Measurements from ENCODE around the gene YTHDF2. TPM values are rescaled to one million over a fixed set of nuclear protein-coding genes. Genes with fewer than 3 reads are reported as not detected.

The YTHDF2 gene
- total RNA-seq, 1 donor, result 63.0 TPM

DNA sequence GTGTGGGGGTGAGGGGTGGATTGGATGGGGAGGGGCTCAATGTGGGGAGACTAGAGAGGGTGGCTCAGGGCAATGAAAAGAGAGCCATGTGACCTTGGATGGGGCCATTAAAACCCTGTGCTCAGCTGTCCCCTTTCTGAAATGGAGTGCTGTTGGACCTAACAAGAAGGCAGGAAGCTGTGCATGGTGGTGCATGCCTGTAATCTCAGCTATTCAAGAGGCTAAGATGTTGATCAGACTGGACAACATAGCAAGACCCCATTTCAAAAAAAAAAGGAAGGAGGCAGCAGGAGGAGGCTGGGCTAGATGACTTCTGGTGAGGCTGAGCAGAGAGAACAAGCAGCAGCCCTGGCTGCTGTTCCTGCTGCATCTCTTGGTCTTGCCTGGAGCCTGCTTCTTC is 82.3 kb downstream of the YTHDF2 start:
- Histone ChIP-seq H3K9me3 (ENCODE audit: low read depth, low read length) (no peaks in the 10 kb centered on the region), H3K79me2 (ENCODE audit: insufficient read depth, low read length) (no peaks in the 10 kb centered on the region), H3K27ac (ENCODE audit: low read depth, low read length) (no peak overlapping the region), H2AFZ (ENCODE audit: low read length) (no peak overlapping the region), H3K36me3 (ENCODE audit: insufficient read depth, low read length) (no peaks in the 10 kb centered on the region), H3K27me3 (ENCODE audit: insufficient read depth, low read length) (peaks cover 29% of the 10 kb centered on the region), H3K4me2 (ENCODE audit: insufficient read depth, low read length) (no peak overlapping the region), H3K4me1 (ENCODE audit: insufficient read depth, low read length) (no peaks in the 10 kb centered on the region), H3K4me3 (ENCODE audit: insufficient read depth, low read length) (no peak overlapping the region), H4K20me1 (ENCODE audit: insufficient read depth, low read length) (no peaks in the 10 kb centered on the region)
- peak; percentile 58 for DNase-seq (ENCODE audit: insufficient read length, low spot score, missing footprints)
- no peak for TF ChIP-seq CTCF (IDR thresholded peaks at IDR 0.05; ENCODE audit: extremely low read depth, low read depth, low read length)

Small RNA genes within 50 kb of the gene (small RNA-seq; reads per million reads assigned to genes)
- gene RF00422, result not detected

Other genes starting within 250 kb of the YTHDF2 start
- 32.1 and 35.1 TPM in 2 replicates for gene RCC1, start 230.9 kb upstream of the YTHDF2 start, total RNA-seq
- gene TRNAU1AP, start 183.9 kb upstream of the YTHDF2 start, total RNA-seq, result 23.2 and 28.3 TPM in 2 replicates
- 5.0 and 5.1 TPM in 2 replicates for gene RAB42, start 144.7 kb upstream of the YTHDF2 start, total RNA-seq
- gene TAF12, start 93.9 kb upstream of the YTHDF2 start, total RNA-seq, result 27.4 and 29.0 TPM in 2 replicates
- gene RNU11, start 88.3 kb upstream of the YTHDF2 start, total RNA-seq, result not detected in 2 replicates
- 10.9 and 11.9 TPM in 2 replicates for gene GMEB1, start 68.2 kb upstream of the YTHDF2 start, total RNA-seq
- not detected in 2 replicates for gene OPRD1, start 75.2 kb downstream of the YTHDF2 start, total RNA-seq
- 19.4 and 20.6 TPM in 2 replicates for gene EPB41, start 177.6 kb downstream of the YTHDF2 start, total RNA-seq